GM04504 (cell line): Measurements from ENCODE around the gene GLDC.
"Not testable (repeated sequence)": the region's sequence is repeated elsewhere in the genome, so short reads cannot be mapped to it uniquely, and the experiment has no call there.

Experiments used
- DNase-seq: peaks from one replicate; pipeline ENCODE4 v3.0.0-alpha.2; 2012; ENCODE audit warnings: low read depth

Gene GLDC

GRCh38 chr9:6565312-6565711 lies 80.2 kb downstream of the GLDC start:
- DNase-seq, result no peak

DNA sequence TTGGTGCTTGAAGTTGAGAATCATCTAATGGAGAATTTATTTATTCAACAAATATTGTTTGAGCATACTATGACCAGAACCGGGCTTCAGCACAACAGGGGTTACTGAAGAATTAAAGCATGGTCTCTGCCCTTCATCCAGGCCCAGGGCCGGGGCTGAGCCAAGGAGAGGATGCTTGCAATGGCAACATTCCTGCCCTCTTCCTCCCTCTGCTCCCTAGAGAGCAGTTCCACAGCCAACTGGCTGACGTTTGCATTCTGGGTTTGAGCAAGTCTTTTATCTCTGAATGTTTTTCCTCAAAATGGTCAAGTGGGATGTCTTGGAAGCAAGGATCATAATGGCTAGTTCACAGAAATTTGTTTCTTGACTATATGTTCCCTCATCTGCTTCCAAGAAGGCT lies 80.7 kb downstream of the GLDC start:
- DNase-seq, result no peak

- DNase-seq, result no peak
These were observed 81.2 kb downstream of the GLDC start for GRCh38 chr9:6564360-6564759.

DNA sequence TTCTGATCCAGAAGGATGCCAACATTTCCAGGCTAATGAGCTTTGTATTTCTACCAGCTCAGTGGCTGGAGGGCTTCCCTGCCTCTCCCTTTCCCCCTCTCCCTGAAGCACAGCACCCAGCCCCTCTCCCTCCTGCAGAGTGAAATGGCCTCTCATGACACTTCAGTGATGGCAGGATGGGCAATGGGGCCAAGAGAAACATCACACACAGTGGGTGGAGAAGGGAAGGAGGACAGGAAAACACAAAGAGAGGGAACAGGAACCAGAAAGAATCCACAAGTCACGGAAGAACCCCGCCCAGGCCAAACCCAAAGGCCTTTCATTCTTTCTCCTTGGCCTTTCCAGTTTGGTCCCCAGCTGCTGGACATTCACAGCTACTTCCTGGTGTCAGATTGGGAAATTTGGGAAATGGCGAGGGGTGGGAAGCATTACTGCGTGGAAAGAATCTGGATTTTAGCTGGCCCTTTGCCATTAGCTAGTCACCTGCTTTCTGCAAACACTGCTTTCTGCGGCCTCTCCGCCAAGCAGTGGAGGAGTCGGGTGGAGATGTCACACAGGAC lies 82.6 kb downstream of the GLDC start:
- DNase-seq, result no peak

- DNase-seq, result no peak
These were observed 83.3 kb downstream of the GLDC start for GRCh38 chr9:6562201-6562600.

GRCh38 chr9:6557883-6558616 lies 87.5 kb downstream of the GLDC start:
- no peak for DNase-seq

DNA sequence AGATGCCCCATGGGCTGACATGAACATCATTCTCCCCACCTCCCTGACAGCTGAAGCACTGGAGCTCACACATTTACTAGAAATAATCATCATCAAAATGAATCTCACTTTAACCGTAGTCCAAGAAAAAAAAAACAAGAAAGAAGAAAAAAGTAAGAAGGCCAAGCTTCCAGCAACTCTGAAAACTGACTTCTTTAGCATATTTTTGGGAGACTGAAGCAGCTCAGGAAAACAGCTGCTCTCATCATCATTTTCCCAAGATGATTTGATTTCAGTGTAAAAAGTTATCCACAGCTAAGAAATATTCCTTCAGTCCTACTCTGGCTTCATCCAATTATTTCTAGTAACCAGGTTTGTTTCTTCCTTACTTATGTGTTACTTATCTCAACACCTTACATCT lies 91.7 kb downstream of the GLDC start:
- DNase-seq, result no peak

DNA sequence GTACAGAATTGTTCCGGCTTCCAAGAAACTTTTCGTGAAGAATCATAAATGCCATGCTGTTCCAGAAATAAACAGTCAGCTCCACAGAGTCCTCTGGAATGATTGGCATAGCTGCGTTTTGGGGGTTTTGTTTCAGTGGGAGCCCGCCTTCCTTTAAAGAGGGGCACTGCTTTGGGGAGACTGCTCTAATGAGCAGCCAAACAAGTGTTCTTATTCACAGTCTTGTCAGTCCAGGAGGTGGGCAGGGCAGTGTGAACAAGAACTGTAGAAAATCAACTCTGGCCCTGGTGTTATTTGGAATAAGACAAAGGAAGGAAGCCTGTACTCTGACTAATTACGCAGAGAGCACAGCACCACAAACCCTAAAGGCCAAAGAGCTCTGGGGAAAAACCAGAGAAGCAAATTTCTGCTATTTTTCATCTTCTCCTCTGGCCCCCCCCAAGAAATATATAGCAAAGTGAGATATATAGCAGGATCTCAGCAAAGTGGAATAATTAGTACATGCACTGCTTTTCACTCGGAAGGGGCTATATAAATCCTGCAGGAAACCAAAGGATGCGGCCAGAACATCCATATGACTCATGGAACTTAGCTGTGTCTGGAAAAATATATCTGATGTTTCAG lies 92.9 kb downstream of the GLDC start:
- no peak for DNase-seq

GRCh38 chr9:6552033-6552432 lies 93.5 kb downstream of the GLDC start:
- no peak for DNase-seq

DNA sequence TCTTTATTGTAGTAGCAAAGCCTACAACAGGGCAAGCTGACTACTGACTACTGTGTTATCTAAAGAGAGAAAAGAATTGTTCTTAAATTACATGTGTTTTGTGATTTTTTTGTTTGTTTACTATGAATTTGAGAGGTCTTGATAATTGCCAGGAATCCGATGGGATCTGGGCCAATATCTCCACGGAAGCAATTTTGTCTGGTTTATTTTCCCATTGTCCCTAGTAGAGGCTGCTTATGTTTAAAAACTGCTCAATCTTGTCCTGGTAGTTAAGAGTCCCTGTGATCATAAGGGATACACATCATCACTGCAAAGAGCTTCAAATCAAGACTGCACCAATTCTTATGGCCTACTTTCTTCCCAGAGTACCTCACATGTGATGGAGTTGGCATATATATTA lies 94.4 kb downstream of the GLDC start:
- DNase-seq, result no peak

DNA sequence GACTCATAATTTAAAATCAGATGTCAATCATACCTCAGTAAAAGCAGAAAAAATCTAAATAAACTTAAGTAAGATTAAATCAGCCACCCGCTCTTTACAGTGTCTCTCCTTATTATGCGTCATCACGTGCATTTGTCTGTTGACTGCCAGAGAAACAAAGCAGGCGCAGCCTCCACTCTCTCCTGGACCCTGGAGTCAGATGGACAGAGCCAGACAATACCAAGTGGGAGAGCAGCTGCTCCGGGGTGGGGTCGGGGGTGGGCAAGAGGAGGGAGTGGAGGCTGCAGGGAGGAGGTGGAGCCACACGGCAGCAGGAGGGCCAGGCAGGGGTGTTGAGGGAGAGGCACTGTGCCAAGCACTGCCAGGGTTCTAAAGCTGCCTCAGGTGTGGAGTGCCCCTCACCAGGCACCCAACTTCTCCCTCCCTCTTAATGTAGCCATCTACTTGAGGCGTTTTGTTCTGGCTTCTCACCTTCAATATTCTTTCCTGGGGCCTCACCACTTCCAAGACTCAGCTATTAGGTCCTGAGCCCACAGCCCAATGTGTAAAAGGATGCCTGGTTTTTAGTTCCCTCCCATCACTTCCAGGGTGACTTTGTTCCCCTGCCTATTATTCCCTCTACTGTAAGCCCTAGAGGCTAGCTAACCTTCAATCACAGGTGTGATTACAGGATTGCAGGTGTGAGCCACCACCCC lies 96.3 kb downstream of the GLDC start:
- DNase-seq, result no peak

- no peak for DNase-seq
These were observed 100.4 kb downstream of the GLDC start for GRCh38 chr9:6545017-6545691.

DNA sequence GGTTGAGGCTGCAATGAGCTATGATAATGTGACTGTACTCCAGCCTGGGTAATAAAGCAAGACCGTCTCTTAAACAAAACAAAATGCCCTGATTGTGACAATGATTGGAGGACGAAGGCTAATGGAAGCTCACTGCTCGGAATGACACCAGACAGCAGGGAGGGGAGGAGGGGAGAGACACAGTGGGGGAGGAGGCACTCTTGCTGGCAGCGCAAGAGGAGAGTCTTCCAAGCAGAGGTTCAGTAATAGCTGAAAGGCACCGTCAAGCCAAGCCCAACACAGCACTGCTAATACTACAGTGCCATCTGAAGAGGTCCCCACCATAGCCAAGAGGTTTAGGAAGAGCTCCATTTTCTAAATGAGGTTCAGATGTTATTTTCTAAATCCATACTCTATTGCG lies 102.3 kb downstream of the GLDC start:
- no peak for DNase-seq

- DNase-seq, result not testable (repeated sequence)
These were observed 102.9 kb downstream of the GLDC start for GRCh38 chr9:6542617-6543016.

GRCh38 chr9:6538666-6539071 lies 106.9 kb downstream of the GLDC start:
- DNase-seq, result no peak

- DNase-seq, result no peak
These were observed 109.9 kb downstream of the GLDC start for GRCh38 chr9:6535594-6535993.

- DNase-seq, result no peak
These were observed 120.0 kb downstream of the GLDC start for GRCh38 chr9:6525326-6526045.

- no peak for DNase-seq
These were observed 123.3 kb downstream of the GLDC start for GRCh38 chr9:6522263-6522662.

- no peak for DNase-seq
These were observed 133.4 kb downstream of the GLDC start for GRCh38 chr9:6512085-6512657.

DNA sequence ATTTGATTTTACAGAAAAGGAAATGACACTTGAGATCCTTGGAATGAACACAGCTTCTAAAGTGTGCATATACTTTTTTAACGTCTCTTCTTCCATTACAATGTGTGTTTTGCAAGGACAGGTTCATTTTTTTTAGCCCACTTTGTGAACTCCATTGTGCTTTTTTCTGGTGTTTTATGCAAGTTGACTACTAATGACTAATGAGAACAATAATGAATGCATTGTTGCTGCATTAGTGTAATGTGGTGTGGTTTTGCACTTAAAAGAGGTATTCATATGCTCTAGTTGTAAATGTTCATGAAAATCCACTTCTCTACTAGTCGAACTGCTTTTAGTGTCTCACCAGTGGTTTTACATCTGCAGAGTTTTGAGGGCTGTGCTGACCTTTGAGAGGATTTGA lies 139.0 kb downstream of the GLDC start:
- no peak for DNase-seq

GRCh38 chr9:6502399-6502798 lies 143.1 kb downstream of the GLDC start:
- DNase-seq, result no peak
